ENCODE results near the gene CLASP1.
"Not testable (repeated sequence)": the region's sequence is repeated elsewhere in the genome, so short reads cannot be mapped to it uniquely, and the experiment has no call there.

CLASP1 gene

DNA sequence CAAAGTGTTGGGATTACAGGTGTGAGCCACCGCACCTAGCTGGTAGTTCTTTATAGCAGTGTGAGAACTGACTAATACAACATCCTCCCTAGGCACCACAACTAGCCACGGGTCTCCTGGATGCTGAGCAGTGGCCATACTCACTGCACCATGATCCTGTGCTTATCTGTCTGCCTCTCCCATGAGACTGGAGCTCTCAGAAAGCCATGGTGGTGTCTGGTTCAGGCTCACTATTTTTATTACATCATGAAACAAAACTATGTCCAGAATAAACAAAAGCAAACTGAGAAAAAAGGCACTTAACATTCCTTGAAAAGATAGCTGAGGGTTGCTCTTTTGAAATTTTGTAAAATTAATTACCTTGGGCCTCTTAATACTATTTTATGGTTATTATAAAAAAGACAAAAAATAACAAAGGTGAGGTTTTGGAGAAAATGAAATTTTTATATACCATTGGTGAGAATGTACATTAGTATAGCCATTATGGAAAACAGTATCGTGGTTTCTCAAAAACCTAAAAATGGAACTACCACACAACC lies 273.6 kb downstream of the CLASP1 start:
- Histone ChIP-seq H4K20me1 (ENCODE audit: insufficient read depth) (no peaks in the 10 kb centered on the region), H3K9ac (no peak overlapping the region), H2AFZ (ENCODE audit: low read depth) (no peak overlapping the region), H3K79me2 (ENCODE audit: insufficient read depth, low read depth) (no peaks in the 10 kb centered on the region), H3K4me1 (ENCODE audit: low read depth, poor library complexity, severe bottlenecking) (no peaks in the 10 kb centered on the region), H3K36me3 (ENCODE audit: insufficient read depth) (no peaks in the 10 kb centered on the region), H3K4me2 (no peak overlapping the region), H3K4me3 (IDR thresholded peaks at IDR 0.05; ENCODE audit: insufficient read depth, low read depth, low read length) (no peak overlapping the region), H3K27ac (no peak overlapping the region), H3K27me3 (ENCODE audit: insufficient read depth, low read depth) (no peaks in the 10 kb centered on the region)
- TF ChIP-seq, protein P1, sequence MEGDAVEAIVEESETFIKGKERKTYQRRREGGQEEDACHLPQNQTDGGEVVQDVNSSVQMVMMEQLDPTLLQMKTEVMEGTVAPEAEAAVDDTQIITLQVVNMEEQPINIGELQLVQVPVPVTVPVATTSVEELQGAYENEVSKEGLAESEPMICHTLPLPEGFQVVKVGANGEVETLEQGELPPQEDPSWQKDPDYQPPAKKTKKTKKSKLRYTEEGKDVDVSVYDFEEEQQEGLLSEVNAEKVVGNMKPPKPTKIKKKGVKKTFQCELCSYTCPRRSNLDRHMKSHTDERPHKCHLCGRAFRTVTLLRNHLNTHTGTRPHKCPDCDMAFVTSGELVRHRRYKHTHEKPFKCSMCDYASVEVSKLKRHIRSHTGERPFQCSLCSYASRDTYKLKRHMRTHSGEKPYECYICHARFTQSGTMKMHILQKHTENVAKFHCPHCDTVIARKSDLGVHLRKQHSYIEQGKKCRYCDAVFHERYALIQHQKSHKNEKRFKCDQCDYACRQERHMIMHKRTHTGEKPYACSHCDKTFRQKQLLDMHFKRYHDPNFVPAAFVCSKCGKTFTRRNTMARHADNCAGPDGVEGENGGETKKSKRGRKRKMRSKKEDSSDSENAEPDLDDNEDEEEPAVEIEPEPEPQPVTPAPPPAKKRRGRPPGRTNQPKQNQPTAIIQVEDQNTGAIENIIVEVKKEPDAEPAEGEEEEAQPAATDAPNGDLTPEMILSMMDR (conservative IDR thresholded peaks at IDR 0.05; ENCODE audit: low read depth, low read length): no peak

DNA sequence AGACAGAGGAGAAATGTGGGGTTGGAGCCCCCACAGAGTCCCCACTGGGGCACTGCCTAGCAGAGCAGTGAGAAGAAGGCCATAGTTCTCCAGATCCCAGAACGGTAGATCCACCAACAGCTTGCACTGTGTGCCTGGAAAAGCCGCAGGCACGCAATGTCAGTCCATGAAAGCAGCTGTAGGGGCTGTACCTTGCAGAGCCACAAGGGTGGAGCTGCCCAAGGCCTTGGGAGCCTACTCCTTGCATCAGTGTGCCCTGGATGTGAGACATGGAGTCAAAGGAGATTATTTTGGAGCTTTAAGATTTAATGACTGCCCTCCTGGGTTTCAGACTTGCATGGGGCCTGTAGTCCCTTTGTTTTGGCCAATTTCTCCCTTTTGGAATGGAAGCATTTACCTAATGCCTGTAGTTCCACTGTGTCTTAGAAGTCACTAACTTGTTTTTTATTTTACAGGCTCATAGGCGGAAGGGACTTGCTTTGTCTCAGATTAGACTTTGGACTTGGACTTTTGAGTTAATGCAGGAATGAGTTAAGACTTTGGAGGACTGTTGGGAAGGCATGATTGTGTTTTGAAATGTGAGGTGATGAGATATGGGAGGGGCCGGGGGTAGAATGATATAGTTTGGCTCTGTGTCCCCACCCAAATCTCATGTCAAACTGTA lies 274.7 kb downstream of the CLASP1 start:
- H3K9ac ChIP-seq; H3K36me3 ChIP-seq (ENCODE audit: insufficient read depth); H4K20me1 ChIP-seq (ENCODE audit: insufficient read depth); H3K4me3 ChIP-seq (IDR thresholded peaks at IDR 0.05; ENCODE audit: insufficient read depth, low read depth, low read length); H3K4me2 ChIP-seq; H3K4me1 ChIP-seq (ENCODE audit: low read depth, poor library complexity, severe bottlenecking); H3K27ac ChIP-seq; H3K27me3 ChIP-seq (ENCODE audit: insufficient read depth, low read depth); H3K79me2 ChIP-seq (ENCODE audit: insufficient read depth, low read depth); H2AFZ ChIP-seq (ENCODE audit: low read depth): not testable (repeated sequence)

DNA sequence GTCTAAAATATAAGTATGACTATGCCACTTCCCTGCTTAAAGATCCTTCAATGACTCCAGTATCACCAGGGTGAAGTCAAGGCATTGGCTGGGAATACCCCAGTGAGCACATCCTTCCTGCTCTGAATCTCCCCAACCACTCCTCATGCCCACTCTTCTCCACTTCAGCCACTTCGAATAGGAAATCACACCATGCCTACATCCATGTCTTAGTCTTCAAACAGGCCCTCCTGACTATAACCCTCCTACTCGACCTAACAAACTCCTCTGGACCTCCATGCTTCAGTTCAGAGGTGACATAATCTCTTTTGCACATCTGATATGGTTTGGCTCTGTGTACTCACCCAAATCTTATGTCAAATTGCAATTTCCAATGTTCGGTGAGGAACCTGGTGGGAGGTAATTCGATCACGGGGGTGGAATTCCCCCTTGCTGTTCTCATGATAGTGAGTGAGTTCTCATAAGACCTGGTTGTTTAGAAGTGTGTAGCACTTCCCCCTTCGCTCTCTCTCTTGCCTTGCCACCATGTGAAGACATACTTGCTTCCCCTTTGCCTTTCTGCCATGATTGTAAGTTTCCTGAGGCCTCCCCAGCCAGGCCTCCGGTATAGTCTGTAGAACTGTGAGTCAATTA lies 276.4 kb downstream of the CLASP1 start:
- TF ChIP-seq, protein P1 (conservative IDR thresholded peaks at IDR 0.05; ENCODE audit: low read depth, low read length): no peak
- Histone ChIP-seq H3K27ac (no peak overlapping the region), H3K9ac (no peak overlapping the region), H3K36me3 (ENCODE audit: insufficient read depth) (no peaks in the 10 kb centered on the region), H3K79me2 (ENCODE audit: insufficient read depth, low read depth) (no peaks in the 10 kb centered on the region), H3K4me2 (no peak overlapping the region), H4K20me1 (ENCODE audit: insufficient read depth) (no peaks in the 10 kb centered on the region), H3K4me3 (IDR thresholded peaks at IDR 0.05; ENCODE audit: insufficient read depth, low read depth, low read length) (no peak overlapping the region), H2AFZ (ENCODE audit: low read depth) (no peak overlapping the region), H3K4me1 (ENCODE audit: low read depth, poor library complexity, severe bottlenecking) (no peaks in the 10 kb centered on the region), H3K27me3 (ENCODE audit: insufficient read depth, low read depth) (no peaks in the 10 kb centered on the region)

DNA sequence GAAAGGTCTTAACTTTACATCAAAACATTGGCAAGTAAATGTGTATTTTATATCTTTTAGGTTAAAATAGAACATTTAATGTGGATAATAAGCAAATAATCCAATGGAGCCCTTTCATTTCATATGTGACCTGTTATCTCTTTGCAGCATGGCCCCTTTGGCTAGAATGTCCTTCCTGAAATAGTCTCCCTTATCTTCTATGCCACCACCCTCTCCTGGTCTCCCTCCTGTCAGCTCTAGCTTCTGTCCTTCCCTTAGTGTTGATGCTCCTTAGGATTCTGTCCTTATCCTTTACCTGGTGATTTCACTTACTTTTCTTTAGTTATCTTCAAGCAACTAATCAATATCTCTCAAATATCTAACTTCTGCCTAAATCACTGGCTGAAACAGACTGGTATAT lies 277.2 kb downstream of the CLASP1 start:
- no peaks in the 10 kb centered on the region for H3K79me2 ChIP-seq (ENCODE audit: insufficient read depth, low read depth)
- no peak overlapping the region for H3K9ac ChIP-seq
- H3K4me3 ChIP-seq (IDR thresholded peaks at IDR 0.05; ENCODE audit: insufficient read depth, low read depth, low read length): no peak overlapping the region
- H3K27me3 ChIP-seq (ENCODE audit: insufficient read depth, low read depth): no peaks in the 10 kb centered on the region
- H2AFZ ChIP-seq (ENCODE audit: low read depth): no peak overlapping the region
- TF ChIP-seq, protein P1 (conservative IDR thresholded peaks at IDR 0.05; ENCODE audit: low read depth, low read length): no peak
- no peak overlapping the region for H3K4me2 ChIP-seq
- H4K20me1 ChIP-seq (ENCODE audit: insufficient read depth): no peaks in the 10 kb centered on the region
- no peaks in the 10 kb centered on the region for H3K4me1 ChIP-seq (ENCODE audit: low read depth, poor library complexity, severe bottlenecking)
- H3K36me3 ChIP-seq (ENCODE audit: insufficient read depth): no peaks in the 10 kb centered on the region
- no peak overlapping the region for H3K27ac ChIP-seq

DNA sequence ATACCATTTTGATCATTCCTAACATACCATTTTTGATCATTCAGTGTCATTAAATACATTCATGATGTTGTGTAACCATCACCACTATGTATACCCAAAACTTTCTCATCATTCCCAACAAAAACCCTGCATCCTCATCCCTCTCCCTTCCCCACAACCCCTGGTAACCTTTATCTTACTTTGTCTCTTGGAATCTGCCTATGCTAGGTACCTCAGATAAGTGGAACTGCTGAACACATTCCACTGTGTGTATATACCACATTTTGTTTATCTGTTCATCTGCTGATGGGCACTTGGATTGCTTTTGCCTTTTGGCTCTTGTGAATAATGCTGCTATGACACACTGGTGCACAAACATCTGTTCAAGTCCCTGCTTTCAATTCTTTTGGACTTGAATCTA lies 280.4 kb downstream of the CLASP1 start:
- Histone ChIP-seq H3K4me1 (ENCODE audit: low read depth, poor library complexity, severe bottlenecking) (no peaks in the 10 kb centered on the region), H3K4me2 (no peak overlapping the region), H3K4me3 (IDR thresholded peaks at IDR 0.05; ENCODE audit: insufficient read depth, low read depth, low read length) (no peak overlapping the region), H3K27ac (no peak overlapping the region), H2AFZ (ENCODE audit: low read depth) (no peak overlapping the region), H4K20me1 (ENCODE audit: insufficient read depth) (no peaks in the 10 kb centered on the region), H3K27me3 (ENCODE audit: insufficient read depth, low read depth) (no peaks in the 10 kb centered on the region), H3K79me2 (ENCODE audit: insufficient read depth, low read depth) (no peaks in the 10 kb centered on the region), H3K9ac (no peak overlapping the region), H3K36me3 (ENCODE audit: insufficient read depth) (no peaks in the 10 kb centered on the region)
- TF ChIP-seq, protein P1 (conservative IDR thresholded peaks at IDR 0.05; ENCODE audit: low read depth, low read length): no peak

Measured in KMS-11 (cell line).